Endodermal cell (in vitro differentiated cells): ENCODE data around the gene GALNT17. TPM values are rescaled to one million over a fixed set of nuclear protein-coding genes. Genes with fewer than 3 reads are reported as not detected.

ENCODE experiments used
- DNase-seq: peaks from one replicate; pipeline ENCODE4 v3.0.0-alpha.2; 2017
- H3K27ac ChIP-seq: 2 replicates; pipeline ENCODE4 v1.5.1; 2013; ENCODE audit warnings: mild to moderate bottlenecking, low read depth, low read length, moderate library complexity
- H3K27me3 ChIP-seq: 2 replicates; pipeline ENCODE4 v1.6.1; 2013; ENCODE audit warnings: mild to moderate bottlenecking, low read length, moderate library complexity; ENCODE audit not compliant: insufficient read depth, control insufficient read depth, poor library complexity, severe bottlenecking
- H3K36me3 ChIP-seq: 2 replicates; pipeline ENCODE4 v1.7.0; 2013; ENCODE audit warnings: mild to moderate bottlenecking, low read length, moderate library complexity; ENCODE audit not compliant: control insufficient read depth, insufficient read depth
- H3K4me1 ChIP-seq: one replicate; pipeline ENCODE4 v1.7.0; 2013; ENCODE audit warnings: low read length; ENCODE audit not compliant: control insufficient read depth, insufficient read depth
- H3K4me3 ChIP-seq: 2 replicates; pipeline ENCODE4 v1.5.1; 2013; ENCODE audit warnings: mild to moderate bottlenecking, low read length, moderate library complexity
- H3K9ac ChIP-seq: 2 replicates; pipeline ENCODE4 v1.6.1; 2013; ENCODE audit warnings: mild to moderate bottlenecking, low read length, moderate library complexity; ENCODE audit not compliant: poor library complexity, severe bottlenecking; ENCODE audit errors: extremely low read depth
- H3K9me3 ChIP-seq: 2 replicates; pipeline ENCODE4 v1.6.1; 2013; ENCODE audit warnings: mild to moderate bottlenecking, low read length, moderate library complexity; ENCODE audit not compliant: control insufficient read depth
- H3K27ac Mint-ChIP-seq: 2 replicates; pipeline ENCODE4 v1.8.0; 2020; ENCODE audit warnings: mixed read lengths
- H3K27me3 Mint-ChIP-seq: 2 replicates; pipeline ENCODE4 v1.8.0; 2021; ENCODE audit warnings: mild to moderate bottlenecking, mixed read lengths; ENCODE audit not compliant: insufficient read depth
- H3K36me3 Mint-ChIP-seq: 2 replicates; pipeline ENCODE4 v1.8.0; 2020; ENCODE audit warnings: low read depth, mixed read lengths
- H3K4me1 Mint-ChIP-seq: 2 replicates; pipeline ENCODE4 v1.8.0; 2020; ENCODE audit warnings: mixed read lengths
- H3K4me3 Mint-ChIP-seq: 2 replicates; pipeline ENCODE4 v1.8.0; 2020; ENCODE audit warnings: mild to moderate bottlenecking, moderate library complexity, mixed read lengths
- H3K9me3 Mint-ChIP-seq: 2 replicates; pipeline ENCODE4 v1.8.0; 2020; ENCODE audit warnings: mild to moderate bottlenecking, mixed read lengths
- CTCF ChIP-seq: fragments of 200-600 bp; sonication (generic); conservative IDR thresholded peaks from 2 replicates; pipeline ENCODE4 v1.5.0; 2021; ENCODE audit warnings: antibody characterized with exemption, mild to moderate bottlenecking
- WGBS, 2 experiments: methylation state at CpG; one replicate each; pipeline versions ENCODE4 v1.1.5 to v1.1.7; 2013; ENCODE audit warnings: missing lambda C conversion rate in 2 of 2, mixed read lengths in 1 of 2; ENCODE audit not compliant: insufficient coverage in 1 of 2, insufficient read length in 1 of 2; 5-methylcytosine and 5-hydroxymethylcytosine counted together
- total RNA-seq, 2 donors: library from RNA; stranded (reverse); fragmentation: NEBNext Ultra II Directional in 1 of 2; extraction: Animal tissue kit (Norgen Biotek cat#: 25700) in 1 of 2; gene quantifications; 2 replicates in 1 of 2; 3 replicates in 1 of 2; pipeline ENCODE4 v1.2.1, GENCODE V29; 2021

The GALNT17 gene
- total RNA-seq, 2 donors from 2014 or later: 60.4 to 61.3 TPM

DNA sequence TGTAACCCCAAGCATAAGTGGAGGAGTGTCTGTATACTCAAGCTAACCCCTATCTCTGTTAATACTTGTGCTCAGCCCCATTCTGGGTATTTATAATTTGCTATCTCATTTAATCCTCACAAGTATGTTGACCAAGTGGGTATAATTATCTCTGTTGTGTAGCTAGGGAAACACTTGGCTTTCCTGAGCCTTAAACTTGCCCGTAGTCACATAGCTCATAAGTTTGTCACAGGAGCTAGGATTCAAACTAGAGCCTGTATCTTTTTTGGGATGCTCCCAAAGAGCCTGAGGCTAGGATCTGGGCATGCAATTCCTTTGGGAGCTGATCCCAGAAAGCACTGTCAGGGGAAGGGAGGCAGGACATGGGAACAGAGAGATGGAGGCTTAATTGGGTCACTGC is 377.4 kb downstream of the GALNT17 start:
- peaks cover 36% of the 10 kb centered on the region for H3K4me1 Mint-ChIP-seq
- no peak for TF ChIP-seq CTCF
- 64 to 78% methylated on average over 1 of the region's 1 CpG for WGBS, 2 experiments
- Histone ChIP-seq H3K4me3 (no peak overlapping the region), H3K27ac (no peak overlapping the region), H3K9ac (no peak overlapping the region), H3K9me3 (peaks cover 25% of the 10 kb centered on the region), H3K4me1 (peaks cover 17% of the 10 kb centered on the region), H3K27me3 (no peaks in the 10 kb centered on the region), H3K36me3 (peaks cover 49% of the 10 kb centered on the region)
- H3K36me3 Mint-ChIP-seq: peaks cover 44% of the 10 kb centered on the region
- DNase-seq: no peak
- no peaks in the 10 kb centered on the region for H3K27me3 Mint-ChIP-seq
- H3K27ac Mint-ChIP-seq: peak overlapping the region; percentile 71
- no peak overlapping the region for H3K4me3 Mint-ChIP-seq
- H3K9me3 Mint-ChIP-seq: peaks cover 19% of the 10 kb centered on the region

- Mint-ChIP-seq H3K9me3 (peaks cover 37% of the 10 kb centered on the region), H3K27me3 (no peaks in the 10 kb centered on the region), H3K4me3 (no peak overlapping the region), H3K36me3 (peaks cover 52% of the 10 kb centered on the region), H3K27ac (no peak overlapping the region), H3K4me1 (peaks cover 28% of the 10 kb centered on the region)
- H3K4me3 ChIP-seq: no peak overlapping the region
- H3K4me1 ChIP-seq: peaks cover 17% of the 10 kb centered on the region
- H3K27ac ChIP-seq: no peak overlapping the region
- 79 to 94% methylated on average over 2 to 3 of the region's 3 CpGs for WGBS, 2 experiments
- peak; percentile 76 for TF ChIP-seq CTCF
- H3K9me3 ChIP-seq: peaks cover 45% of the 10 kb centered on the region
- no peak overlapping the region for H3K9ac ChIP-seq
- H3K27me3 ChIP-seq: no peaks in the 10 kb centered on the region
- peaks cover 64% of the 10 kb centered on the region for H3K36me3 ChIP-seq
- DNase-seq: peak; percentile 60
Observed at GRCh38 chr7:71511361-71511807, 379.4 kb downstream of the GALNT17 start.

GRCh38 chr7:71517940-71518699 is 386.2 kb downstream of the GALNT17 start:
- no peak for DNase-seq
- no peak for TF ChIP-seq CTCF
- H3K9ac ChIP-seq: no peak overlapping the region
- H3K36me3 ChIP-seq: peaks cover 94% of the 10 kb centered on the region
- H3K27ac ChIP-seq: no peak overlapping the region
- no peak overlapping the region for H3K4me3 Mint-ChIP-seq
- H3K27me3 ChIP-seq: no peaks in the 10 kb centered on the region
- H3K4me1 Mint-ChIP-seq: no peaks in the 10 kb centered on the region
- WGBS, 2 experiments: 94 to 96% methylated on average over 6 to 7 of the region's 7 CpGs
- no peaks in the 10 kb centered on the region for H3K27me3 Mint-ChIP-seq
- H3K27ac Mint-ChIP-seq: no peak overlapping the region
- peaks cover 70% of the 10 kb centered on the region for H3K9me3 Mint-ChIP-seq
- peaks cover 94% of the 10 kb centered on the region for H3K36me3 Mint-ChIP-seq
- peaks cover 86% of the 10 kb centered on the region for H3K9me3 ChIP-seq
- peak overlapping the region; percentile 64 for H3K4me3 ChIP-seq
- no peaks in the 10 kb centered on the region for H3K4me1 ChIP-seq
